Measurements from ENCODE around the gene DDT. TPM values are rescaled to one million over a fixed set of nuclear protein-coding genes. Genes with fewer than 3 reads are reported as not detected.
A peak's percentile ranks its signal among the peaks of the same experiment; 100 is the strongest.
"Not testable (repeated sequence)": the region's sequence is repeated elsewhere in the genome, so short reads cannot be mapped to it uniquely, and the experiment has no call there.

The DDT gene
- total and polyA plus RNA-seq, 4 donors = 352 to 1,291 (median 801) TPM

DNA sequence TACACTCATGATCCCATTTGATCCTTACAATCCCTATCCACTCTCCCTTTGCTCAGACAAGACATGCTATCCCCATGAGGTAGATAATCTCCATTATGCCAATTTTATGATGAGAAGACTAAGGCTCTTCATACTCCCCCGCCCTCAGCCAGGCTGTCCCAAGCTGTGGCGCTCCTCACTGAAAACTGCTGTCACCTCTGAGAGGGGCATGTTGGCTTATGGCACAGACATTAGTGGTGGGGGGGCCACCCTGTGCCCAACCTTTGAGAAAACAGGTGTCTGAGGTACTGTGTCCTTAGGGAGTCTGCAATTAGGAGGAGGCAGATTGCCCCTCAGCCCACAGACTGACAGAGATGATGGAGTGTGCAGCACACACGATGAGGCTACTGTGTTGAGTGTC, 5.2 kb downstream of the DDT start:
- Histone ChIP-seq H3K27me3 (ENCODE audit: control insufficient read depth in 4 of 4, insufficient read depth in 4 of 4, low read length in 3 of 4) (no peaks in the 10 kb centered on the region), H3K27ac (ENCODE audit: low read depth in 1 of 2, low read length in 2 of 2) (peak overlapping the region in 1 of 2 donors; percentile 55), H3K4me3 (ENCODE audit: low read depth in 1 of 3, low read length in 3 of 3) (no peak overlapping the region), H3K9me3 (ENCODE audit: control insufficient read depth in 4 of 4, low read length in 3 of 4) (no peaks in the 10 kb centered on the region), H3K4me1 (ENCODE audit: control insufficient read depth in 4 of 4, insufficient read depth in 4 of 4, low read length in 3 of 4) (peaks cover 3 to 18% (median 9%) of the 10 kb centered on the region in 4 donors), H3K36me3 (ENCODE audit: control insufficient read depth in 4 of 4, insufficient read depth in 3 of 4, low read depth in 1 of 4, low read length in 3 of 4) (peaks cover 8 to 22% (median 15%) of the 10 kb centered on the region in 4 donors), H3K9ac (ENCODE audit: low read depth in 1 of 2, low read length in 2 of 2) (no peak overlapping the region)
- DNase-seq (ENCODE audit: low spot score) = no peak
- TF ChIP-seq, protein P1, sequence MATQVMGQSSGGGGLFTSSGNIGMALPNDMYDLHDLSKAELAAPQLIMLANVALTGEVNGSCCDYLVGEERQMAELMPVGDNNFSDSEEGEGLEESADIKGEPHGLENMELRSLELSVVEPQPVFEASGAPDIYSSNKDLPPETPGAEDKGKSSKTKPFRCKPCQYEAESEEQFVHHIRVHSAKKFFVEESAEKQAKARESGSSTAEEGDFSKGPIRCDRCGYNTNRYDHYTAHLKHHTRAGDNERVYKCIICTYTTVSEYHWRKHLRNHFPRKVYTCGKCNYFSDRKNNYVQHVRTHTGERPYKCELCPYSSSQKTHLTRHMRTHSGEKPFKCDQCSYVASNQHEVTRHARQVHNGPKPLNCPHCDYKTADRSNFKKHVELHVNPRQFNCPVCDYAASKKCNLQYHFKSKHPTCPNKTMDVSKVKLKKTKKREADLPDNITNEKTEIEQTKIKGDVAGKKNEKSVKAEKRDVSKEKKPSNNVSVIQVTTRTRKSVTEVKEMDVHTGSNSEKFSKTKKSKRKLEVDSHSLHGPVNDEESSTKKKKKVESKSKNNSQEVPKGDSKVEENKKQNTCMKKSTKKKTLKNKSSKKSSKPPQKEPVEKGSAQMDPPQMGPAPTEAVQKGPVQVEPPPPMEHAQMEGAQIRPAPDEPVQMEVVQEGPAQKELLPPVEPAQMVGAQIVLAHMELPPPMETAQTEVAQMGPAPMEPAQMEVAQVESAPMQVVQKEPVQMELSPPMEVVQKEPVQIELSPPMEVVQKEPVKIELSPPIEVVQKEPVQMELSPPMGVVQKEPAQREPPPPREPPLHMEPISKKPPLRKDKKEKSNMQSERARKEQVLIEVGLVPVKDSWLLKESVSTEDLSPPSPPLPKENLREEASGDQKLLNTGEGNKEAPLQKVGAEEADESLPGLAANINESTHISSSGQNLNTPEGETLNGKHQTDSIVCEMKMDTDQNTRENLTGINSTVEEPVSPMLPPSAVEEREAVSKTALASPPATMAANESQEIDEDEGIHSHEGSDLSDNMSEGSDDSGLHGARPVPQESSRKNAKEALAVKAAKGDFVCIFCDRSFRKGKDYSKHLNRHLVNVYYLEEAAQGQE (IDR thresholded peaks at IDR 0.05) = no peak
- TF ChIP-seq JUND (IDR thresholded peaks at IDR 0.05) (no peak), NR2F2 (IDR thresholded peaks at IDR 0.05) (no peak), HNF4A (conservative IDR thresholded peaks at IDR 0.05) (no peak), GABPA (IDR thresholded peaks at IDR 0.05 in 1 of 2, conservative IDR thresholded peaks at IDR 0.05 in 1 of 2) (no peak), YY1 (IDR thresholded peaks at IDR 0.05) (no peak), HNF4G (IDR thresholded peaks at IDR 0.05) (no peak), TAF1 (conservative IDR thresholded peaks at IDR 0.05) (no peak), EGR1 (IDR thresholded peaks at IDR 0.05; ENCODE audit: low read depth in 2 of 2) (no peak), RXRA (IDR thresholded peaks at IDR 0.05) (no peak)
- TF ChIP-seq, protein P2, sequence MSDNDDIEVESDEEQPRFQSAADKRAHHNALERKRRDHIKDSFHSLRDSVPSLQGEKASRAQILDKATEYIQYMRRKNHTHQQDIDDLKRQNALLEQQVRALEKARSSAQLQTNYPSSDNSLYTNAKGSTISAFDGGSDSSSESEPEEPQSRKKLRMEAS (IDR thresholded peaks at IDR 0.05) = no peak
- WGBS = 94% methylated on average over 3 of the region's 3 CpGs

GRCh38 chr22:23966568-23966967, 7.7 kb downstream of the DDT start, which contains the start of gene DDTL:
DDTL (plus strand) TSS chr22:23966888; CDS start chr22:23966915, 27 bp downstream.
- peaks cover 3 to 14% (median 9%) of the 10 kb centered on the region in 4 donors for H3K4me1 ChIP-seq (ENCODE audit: control insufficient read depth in 4 of 4, insufficient read depth in 4 of 4, low read length in 3 of 4)
- H3K9ac ChIP-seq (ENCODE audit: low read depth in 1 of 2, low read length in 2 of 2); H3K27ac ChIP-seq (ENCODE audit: low read depth in 1 of 2, low read length in 2 of 2); H3K27me3 ChIP-seq (ENCODE audit: control insufficient read depth in 4 of 4, insufficient read depth in 4 of 4, low read length in 3 of 4); H3K9me3 ChIP-seq (ENCODE audit: control insufficient read depth in 4 of 4, low read length in 3 of 4); DNase-seq (ENCODE audit: low spot score); H3K4me3 ChIP-seq (ENCODE audit: low read depth in 1 of 3, low read length in 3 of 3): not testable (repeated sequence)
- no CpG with 5 or more reads among the region's 30 CpGs for WGBS
- peaks cover 6 to 19% (median 13%) of the 10 kb centered on the region in 4 donors for H3K36me3 ChIP-seq (ENCODE audit: control insufficient read depth in 4 of 4, insufficient read depth in 3 of 4, low read depth in 1 of 4, low read length in 3 of 4)

DNA sequence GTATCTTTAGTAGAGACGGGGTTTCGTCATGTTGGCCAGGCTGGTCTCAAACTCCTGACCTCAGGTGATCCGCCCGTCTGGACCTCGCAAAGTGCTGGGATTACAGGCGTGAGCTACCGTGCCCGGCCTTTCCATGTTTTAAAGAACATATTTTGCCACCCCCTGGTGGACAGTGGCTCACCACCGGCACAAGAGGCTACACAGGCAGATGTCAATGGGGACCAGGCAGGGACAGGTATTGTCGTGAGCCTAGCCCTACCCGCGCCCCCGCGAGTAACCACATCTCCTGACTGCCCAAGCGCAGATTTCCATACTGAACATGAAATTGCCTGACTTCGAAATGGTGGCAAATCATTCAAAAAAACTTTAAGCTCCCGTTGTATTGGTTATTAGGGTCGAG, 8.1 kb downstream of the DDT start:
- not testable (repeated sequence) for H3K9ac ChIP-seq (ENCODE audit: low read depth in 1 of 2, low read length in 2 of 2); DNase-seq (ENCODE audit: low spot score); H3K27ac ChIP-seq (ENCODE audit: low read depth in 1 of 2, low read length in 2 of 2); H3K27me3 ChIP-seq (ENCODE audit: control insufficient read depth in 4 of 4, insufficient read depth in 4 of 4, low read length in 3 of 4); H3K9me3 ChIP-seq (ENCODE audit: control insufficient read depth in 4 of 4, low read length in 3 of 4); H3K4me3 ChIP-seq (ENCODE audit: low read depth in 1 of 3, low read length in 3 of 3)
- Histone ChIP-seq H3K36me3 (ENCODE audit: control insufficient read depth in 4 of 4, insufficient read depth in 3 of 4, low read depth in 1 of 4, low read length in 3 of 4) (peaks cover 5 to 17% (median 11%) of the 10 kb centered on the region in 4 donors), H3K4me1 (ENCODE audit: control insufficient read depth in 4 of 4, insufficient read depth in 4 of 4, low read length in 3 of 4) (peaks cover 3 to 14% (median 7%) of the 10 kb centered on the region in 4 donors)
- WGBS = no CpG with 5 or more reads among the region's 18 CpGs

DNA sequence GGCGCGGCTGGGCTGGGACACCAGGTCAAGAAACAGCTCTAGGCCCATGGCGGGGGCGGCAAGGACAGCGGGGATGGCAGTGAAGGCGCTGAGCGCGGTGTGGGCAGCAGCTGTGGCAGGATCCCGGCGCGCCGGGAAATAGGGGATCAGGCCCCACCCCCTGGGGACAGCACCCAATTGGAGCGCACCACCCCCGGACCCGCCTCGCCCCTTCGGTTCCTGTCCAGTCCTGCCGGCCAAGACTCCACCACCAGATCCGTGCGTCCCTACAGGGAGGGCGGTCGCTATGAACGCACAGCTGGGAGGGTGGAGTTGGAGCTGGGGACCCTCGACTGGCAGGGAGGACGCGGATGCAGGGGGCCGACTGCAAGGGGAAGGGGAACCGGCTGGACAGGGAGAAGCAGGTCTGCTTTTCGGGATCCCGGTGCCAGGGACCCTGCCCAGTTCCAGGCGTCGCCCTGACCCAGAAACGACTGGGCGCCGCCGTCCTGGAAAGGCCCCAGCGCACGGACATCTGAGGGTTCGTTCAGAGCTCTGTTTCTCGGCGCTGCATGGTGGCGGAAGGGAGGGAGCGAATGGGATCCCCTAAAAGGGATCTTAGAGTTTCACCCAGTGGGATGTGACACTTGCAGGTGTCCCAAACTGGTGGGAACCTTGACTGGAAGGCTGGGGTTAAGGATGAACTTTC, 13.0 kb downstream of the DDT start, which contains the start of gene GSTT2B:
GSTT2B (minus strand) TSS at position 112 of the 688 bp plus-strand sequence; CDS start at position 48, 64 bp downstream.
- not testable (repeated sequence) for H3K4me3 ChIP-seq (ENCODE audit: low read depth in 1 of 3, low read length in 3 of 3); H3K36me3 ChIP-seq (ENCODE audit: control insufficient read depth in 4 of 4, insufficient read depth in 3 of 4, low read depth in 1 of 4, low read length in 3 of 4); H3K27ac ChIP-seq (ENCODE audit: low read depth in 1 of 2, low read length in 2 of 2); DNase-seq (ENCODE audit: low spot score); H3K9me3 ChIP-seq (ENCODE audit: control insufficient read depth in 4 of 4, low read length in 3 of 4); H3K27me3 ChIP-seq (ENCODE audit: control insufficient read depth in 4 of 4, insufficient read depth in 4 of 4, low read length in 3 of 4); H3K9ac ChIP-seq (ENCODE audit: low read depth in 1 of 2, low read length in 2 of 2); H3K4me1 ChIP-seq (ENCODE audit: control insufficient read depth in 4 of 4, insufficient read depth in 4 of 4, low read length in 3 of 4)
- no CpG with 5 or more reads among the region's 43 CpGs for WGBS

Measured in liver (tissue), 9 donors.